Fibroblast of mammary gland (primary cell): ENCODE results near the gene ZNF610.
A peak's percentile ranks its signal among the peaks of the same experiment; 100 is the strongest.

Experiments used
- DNase-seq: peaks from one replicate; pipeline ENCODE4 v3.0.0-alpha.2; 2010; ENCODE audit warnings: low read depth
- H3K4me3 ChIP-seq: 2 replicates; pipeline ENCODE4 v1.5.1; 2011; ENCODE audit warnings: low read depth, mild to moderate bottlenecking, low read length, moderate library complexity; ENCODE audit not compliant: control insufficient read depth
- TF ChIP-seq, protein P1 (sequence below): conservative IDR thresholded peaks from 2 replicates; pipeline ENCODE4 v1.5.1; 2011; ENCODE audit warnings: low read depth, low read length, inconsistent platforms; ENCODE audit not compliant: control insufficient read depth, insufficient read depth

Gene ZNF610

DNA sequence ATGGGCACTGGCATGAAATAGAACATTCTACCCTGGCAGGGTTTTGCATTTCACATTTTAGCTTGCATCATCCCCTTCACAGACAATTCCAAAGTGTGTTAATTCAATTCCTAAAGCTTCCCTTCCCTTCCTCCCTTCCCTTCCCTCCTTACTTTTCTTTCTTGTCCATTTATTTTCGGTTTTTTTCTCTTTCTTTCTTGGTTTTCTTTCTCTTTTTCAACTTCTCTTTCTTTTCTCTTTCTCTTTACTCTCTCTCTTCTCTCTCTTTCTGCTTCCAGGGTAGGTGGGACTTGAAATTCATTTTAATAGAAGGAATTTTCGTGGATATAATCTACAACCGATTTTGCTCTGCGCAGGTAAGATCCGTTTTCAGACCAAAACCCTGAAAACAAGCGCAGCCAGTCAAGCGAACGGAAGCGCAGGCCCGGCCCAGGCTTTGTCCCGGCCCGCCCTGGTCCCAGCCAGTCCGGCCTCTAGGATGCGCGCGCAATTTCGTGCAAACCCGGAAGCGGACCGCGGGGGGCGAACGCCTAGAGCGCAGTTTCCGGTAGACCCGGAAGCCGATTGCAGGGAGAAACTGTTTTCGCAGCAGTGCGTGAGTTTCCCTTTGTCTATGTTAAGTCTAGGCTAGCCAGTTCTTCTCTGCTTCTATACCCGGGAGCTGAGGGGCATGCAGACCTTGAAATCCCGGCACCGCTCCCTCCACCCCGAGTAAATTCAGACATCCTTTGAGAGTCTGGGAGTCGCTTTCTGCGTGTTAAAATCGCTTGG lies 61.5 kb downstream of the ZNF610 start, which contains the start of gene ZNF528:
TSS of gene ZNF528 (plus strand) at position 540 of the 771 bp plus-strand sequence. CDS start 4,165 bp downstream, outside the sequence.
- TF ChIP-seq, protein P1, sequence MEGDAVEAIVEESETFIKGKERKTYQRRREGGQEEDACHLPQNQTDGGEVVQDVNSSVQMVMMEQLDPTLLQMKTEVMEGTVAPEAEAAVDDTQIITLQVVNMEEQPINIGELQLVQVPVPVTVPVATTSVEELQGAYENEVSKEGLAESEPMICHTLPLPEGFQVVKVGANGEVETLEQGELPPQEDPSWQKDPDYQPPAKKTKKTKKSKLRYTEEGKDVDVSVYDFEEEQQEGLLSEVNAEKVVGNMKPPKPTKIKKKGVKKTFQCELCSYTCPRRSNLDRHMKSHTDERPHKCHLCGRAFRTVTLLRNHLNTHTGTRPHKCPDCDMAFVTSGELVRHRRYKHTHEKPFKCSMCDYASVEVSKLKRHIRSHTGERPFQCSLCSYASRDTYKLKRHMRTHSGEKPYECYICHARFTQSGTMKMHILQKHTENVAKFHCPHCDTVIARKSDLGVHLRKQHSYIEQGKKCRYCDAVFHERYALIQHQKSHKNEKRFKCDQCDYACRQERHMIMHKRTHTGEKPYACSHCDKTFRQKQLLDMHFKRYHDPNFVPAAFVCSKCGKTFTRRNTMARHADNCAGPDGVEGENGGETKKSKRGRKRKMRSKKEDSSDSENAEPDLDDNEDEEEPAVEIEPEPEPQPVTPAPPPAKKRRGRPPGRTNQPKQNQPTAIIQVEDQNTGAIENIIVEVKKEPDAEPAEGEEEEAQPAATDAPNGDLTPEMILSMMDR, result no peak
- DNase-seq, result peak; percentile 91
- peak within 1 kb of the TSS; percentile 89 for H3K4me3 ChIP-seq

DNA sequence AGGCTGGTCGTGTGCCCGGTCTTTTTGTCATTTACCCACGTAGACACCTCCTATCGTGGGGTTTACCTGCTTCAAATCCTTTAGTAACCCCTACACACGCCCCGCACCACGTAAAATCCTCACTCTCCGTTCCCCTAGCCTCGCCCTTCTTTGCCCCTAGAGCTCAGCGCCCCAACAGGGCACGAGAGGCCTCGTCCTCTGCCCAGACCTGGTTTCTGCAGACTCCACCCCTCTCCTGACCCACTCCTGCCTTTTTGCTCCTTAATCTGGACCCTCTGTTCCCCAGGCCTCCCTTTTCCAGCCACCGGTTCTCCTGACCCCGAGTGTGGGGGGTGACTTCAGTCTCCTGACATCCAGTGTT lies 62.0 kb downstream of the ZNF610 start:
- TF ChIP-seq, protein P1, result no peak
- DNase-seq, result peak; percentile 9
- peak overlapping the region; percentile 89 for H3K4me3 ChIP-seq

DNA sequence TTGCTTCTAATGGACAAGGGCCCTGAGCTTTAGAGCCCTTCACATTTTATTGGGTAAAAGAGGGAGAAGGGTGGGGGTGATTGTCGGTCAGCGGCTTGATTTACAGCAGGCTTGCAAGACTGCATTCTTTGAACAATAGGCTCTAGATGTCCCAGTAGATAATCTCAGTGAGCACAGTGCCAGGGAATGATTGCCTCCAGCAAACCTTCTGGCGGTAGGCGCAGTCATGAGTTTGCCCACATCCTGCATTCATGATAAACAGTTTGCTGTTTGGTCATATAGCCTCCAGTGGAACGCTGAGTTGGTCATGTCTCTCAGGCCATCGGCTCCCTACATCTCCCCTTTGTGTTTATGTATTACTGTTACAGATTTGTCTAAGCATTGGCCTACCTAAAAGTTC lies 74.2 kb downstream of the ZNF610 start:
- DNase-seq, result no peak
- TF ChIP-seq, protein P1, result no peak
- H3K4me3 ChIP-seq, result no peak overlapping the region

DNA sequence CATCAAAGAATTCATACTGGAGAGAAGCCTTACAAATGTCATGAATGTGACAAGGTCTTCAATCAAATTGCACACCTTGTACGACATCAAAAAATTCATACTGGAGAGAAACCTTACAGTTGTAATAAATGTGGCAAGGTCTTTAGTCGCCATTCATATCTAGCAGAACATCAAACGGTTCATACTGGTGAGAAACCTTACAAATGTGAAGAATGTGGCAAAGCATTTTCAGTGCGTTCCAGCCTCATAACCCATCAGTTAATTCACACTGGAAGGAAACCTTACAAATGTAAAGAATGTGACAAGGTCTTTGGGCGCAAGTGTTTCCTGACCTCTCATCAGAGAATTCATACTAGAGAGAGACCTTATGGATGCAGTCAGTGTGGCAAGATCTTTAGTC lies 79.7 kb downstream of the ZNF610 start:
- H3K4me3 ChIP-seq, result no peak overlapping the region
- DNase-seq, result no peak

More for the DNA sequence above, 79.7 kb downstream of the ZNF610 start:
- TF ChIP-seq, protein P1, result no peak
